Neuron (in vitro differentiated cells): ENCODE results near the gene MAP3K5.
"Not testable (repeated sequence)": the region's sequence is repeated elsewhere in the genome, so short reads cannot be mapped to it uniquely, and the experiment has no call there.

Experiments
- H2AFZ ChIP-seq: one replicate; pipeline ENCODE4 v1.6.1; 2013; ENCODE audit warnings: low read depth, mild to moderate bottlenecking, inconsistent platforms, low read length, moderate library complexity
- H3K27me3 ChIP-seq: one replicate; pipeline ENCODE4 v1.6.1; 2013; ENCODE audit warnings: low read length; ENCODE audit not compliant: insufficient read depth
- H3K36me3 ChIP-seq: one replicate; pipeline ENCODE4 v1.6.1; 2013; ENCODE audit warnings: low read length; ENCODE audit not compliant: insufficient read depth
- H3K4me1 ChIP-seq: one replicate; pipeline ENCODE4 v1.6.1; 2013; ENCODE audit warnings: low read length; ENCODE audit not compliant: insufficient read depth
- H3K4me3 ChIP-seq: 2 replicates; pipeline ENCODE4 v1.5.1; 2013; ENCODE audit warnings: mild to moderate bottlenecking, low read length, moderate library complexity
- H3K9me3 ChIP-seq: one replicate; pipeline ENCODE4 v1.6.1; 2013; ENCODE audit warnings: low read length

MAP3K5 gene, protein sequence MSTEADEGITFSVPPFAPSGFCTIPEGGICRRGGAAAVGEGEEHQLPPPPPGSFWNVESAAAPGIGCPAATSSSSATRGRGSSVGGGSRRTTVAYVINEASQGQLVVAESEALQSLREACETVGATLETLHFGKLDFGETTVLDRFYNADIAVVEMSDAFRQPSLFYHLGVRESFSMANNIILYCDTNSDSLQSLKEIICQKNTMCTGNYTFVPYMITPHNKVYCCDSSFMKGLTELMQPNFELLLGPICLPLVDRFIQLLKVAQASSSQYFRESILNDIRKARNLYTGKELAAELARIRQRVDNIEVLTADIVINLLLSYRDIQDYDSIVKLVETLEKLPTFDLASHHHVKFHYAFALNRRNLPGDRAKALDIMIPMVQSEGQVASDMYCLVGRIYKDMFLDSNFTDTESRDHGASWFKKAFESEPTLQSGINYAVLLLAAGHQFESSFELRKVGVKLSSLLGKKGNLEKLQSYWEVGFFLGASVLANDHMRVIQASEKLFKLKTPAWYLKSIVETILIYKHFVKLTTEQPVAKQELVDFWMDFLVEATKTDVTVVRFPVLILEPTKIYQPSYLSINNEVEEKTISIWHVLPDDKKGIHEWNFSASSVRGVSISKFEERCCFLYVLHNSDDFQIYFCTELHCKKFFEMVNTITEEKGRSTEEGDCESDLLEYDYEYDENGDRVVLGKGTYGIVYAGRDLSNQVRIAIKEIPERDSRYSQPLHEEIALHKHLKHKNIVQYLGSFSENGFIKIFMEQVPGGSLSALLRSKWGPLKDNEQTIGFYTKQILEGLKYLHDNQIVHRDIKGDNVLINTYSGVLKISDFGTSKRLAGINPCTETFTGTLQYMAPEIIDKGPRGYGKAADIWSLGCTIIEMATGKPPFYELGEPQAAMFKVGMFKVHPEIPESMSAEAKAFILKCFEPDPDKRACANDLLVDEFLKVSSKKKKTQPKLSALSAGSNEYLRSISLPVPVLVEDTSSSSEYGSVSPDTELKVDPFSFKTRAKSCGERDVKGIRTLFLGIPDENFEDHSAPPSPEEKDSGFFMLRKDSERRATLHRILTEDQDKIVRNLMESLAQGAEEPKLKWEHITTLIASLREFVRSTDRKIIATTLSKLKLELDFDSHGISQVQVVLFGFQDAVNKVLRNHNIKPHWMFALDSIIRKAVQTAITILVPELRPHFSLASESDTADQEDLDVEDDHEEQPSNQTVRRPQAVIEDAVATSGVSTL (N-terminal part only)

DNA sequence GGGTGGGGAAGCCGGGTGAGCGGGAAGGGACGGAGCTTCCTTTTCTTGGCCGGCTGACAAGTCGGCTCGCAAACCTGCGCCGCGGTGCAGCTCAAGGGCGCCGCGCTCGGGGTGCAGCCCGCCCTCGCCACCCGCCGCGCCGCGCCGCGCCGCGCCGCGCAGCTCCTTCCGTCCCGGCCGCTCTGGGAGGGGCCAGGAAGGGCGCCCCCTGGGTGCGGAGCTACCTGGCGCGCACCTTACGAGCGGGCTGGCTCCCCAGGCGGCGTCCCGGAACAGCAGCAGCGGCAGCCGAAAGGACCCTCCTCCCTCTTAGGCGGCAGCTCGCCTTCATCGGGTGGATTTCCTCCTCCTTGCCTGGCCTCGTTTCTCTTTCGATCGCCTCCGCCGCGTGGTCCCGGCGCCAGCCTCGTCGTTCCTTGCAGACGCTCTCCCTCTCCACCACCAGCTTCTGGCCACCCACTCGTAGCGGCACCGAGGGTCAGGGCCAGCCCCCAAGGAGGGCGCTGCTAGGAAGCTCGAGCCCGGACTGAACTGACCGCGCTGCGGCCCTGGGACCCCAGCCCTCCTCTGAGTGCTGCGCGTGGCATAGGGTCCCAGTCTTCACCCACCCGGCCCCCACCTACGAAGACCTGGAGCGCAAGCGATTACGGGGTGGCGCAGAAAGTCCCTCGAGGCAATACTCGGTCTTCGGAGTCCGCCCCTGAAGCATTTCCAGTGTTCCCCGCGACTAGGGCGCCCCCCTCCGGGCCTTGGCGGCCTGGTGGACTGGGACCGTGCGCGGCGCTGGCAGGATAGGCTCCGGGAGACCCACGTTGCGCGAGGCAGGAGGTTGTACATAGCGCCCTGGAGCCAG is at the start of gene MAP3K5:
Gene MAP3K5, minus strand, starts transcription at position 68 of the 853 bp plus-strand sequence. CDS start 320 bp downstream, outside the sequence.
- peak within 1 kb of the TSS; percentile 81 for H2AFZ ChIP-seq
- H3K9me3 ChIP-seq = no peaks in the 10 kb centered on the region
- peaks cover 6% of the 10 kb centered on the region for H3K4me1 ChIP-seq
- H3K4me3 ChIP-seq = peak within 1 kb of the TSS; percentile 46
- no peaks in the 10 kb centered on the region for H3K36me3 ChIP-seq
- H3K27me3 ChIP-seq = peaks cover 64% of the 10 kb centered on the region

DNA sequence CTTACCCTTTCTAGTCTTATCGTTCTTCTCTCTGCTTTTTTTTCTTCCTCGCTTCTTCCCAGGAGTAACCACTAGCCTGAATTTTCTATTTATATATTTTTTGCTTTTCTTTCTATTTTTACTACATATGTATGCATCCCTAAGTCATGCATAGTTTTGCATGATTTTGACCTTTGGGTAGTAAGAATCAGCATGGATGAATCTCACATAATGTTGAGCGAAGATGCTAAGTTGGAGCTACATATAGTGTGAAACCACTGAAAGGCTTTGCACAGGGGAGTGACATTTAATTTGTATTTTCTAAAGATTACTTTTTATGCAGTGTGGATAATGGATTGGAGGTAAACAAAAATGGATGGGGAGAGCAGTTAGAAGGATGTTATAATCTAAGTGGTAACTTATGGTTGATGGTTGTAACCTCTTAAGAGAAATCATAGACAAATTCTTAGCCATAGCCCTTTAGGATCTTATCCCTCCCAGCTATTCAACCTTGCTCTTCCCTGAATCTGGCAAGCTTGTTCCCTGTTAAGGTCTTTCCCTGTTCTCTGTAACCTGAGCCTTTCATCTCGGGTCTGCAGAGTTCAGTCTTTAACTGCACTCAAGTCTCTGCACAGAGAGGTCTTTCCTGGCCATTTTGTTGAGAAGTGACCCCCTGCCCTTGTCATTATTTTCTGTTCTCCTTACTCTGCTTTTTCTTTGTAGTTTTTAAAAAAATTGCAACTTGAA is 48.2 kb upstream of the MAP3K5 start:
- H3K4me3 ChIP-seq = no peak overlapping the region
- H3K27me3 ChIP-seq = no peaks in the 10 kb centered on the region
- no peak overlapping the region for H2AFZ ChIP-seq
- peaks cover 9% of the 10 kb centered on the region for H3K4me1 ChIP-seq
- H3K36me3 ChIP-seq = no peaks in the 10 kb centered on the region
- no peaks in the 10 kb centered on the region for H3K9me3 ChIP-seq

DNA sequence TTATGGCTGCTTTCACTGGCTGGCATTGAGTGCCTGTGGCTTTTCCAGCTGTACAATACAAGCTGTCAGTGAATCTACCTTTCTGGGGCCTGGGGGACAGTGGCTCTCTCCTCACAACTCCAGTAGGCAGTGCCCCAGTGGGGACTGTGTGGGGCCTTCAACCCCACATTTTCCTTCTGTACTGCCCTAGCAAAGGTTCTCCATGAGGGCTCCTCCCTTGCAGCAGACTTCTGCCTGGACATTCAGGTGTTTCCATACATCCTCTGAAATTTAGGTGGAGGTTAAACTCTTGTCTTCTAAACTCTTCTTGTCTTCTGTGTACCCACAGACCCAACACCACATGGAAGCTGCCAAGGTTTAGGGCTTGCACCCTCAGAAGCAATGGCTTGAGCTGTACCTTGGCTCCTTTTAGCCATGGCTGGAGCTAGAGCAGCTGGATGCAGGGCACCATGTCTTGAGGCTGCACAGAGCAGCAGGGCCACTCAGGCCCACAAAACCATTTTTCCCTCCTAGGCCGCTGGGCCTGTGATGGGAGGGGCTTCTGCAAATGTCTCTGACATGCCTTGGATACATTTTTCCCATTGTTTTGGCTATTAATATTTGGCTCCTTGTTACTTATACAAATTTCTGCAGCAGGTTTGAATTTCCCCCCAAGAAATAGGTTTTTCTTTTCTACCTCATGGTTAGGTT is 39.7 kb upstream of the MAP3K5 start:
- Histone ChIP-seq H3K27me3 (no peaks in the 10 kb centered on the region), H3K9me3 (peaks cover 11% of the 10 kb centered on the region), H3K4me3 (no peak overlapping the region), H2AFZ (no peak overlapping the region), H3K36me3 (peaks cover 20% of the 10 kb centered on the region), H3K4me1 (no peaks in the 10 kb centered on the region)

DNA sequence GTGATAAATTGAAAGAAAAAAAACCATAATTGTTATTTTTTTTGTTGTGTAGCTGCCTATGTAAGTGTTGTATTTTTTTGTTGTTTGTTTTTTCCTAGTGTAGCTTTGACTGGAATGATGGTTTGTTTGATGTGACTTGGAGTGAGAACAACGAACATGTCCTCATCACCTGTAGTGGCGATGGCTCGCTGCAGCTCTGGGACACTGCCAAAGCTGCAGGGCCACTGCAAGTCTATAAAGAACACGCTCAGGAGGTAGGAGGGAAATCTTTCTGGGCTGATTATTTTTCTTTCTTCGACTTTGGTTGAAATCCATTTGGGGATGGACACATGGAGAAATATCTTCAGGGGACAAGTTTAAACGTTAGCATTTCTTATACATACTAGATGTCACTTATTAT is 33.9 kb upstream of the MAP3K5 start:
- Histone ChIP-seq H3K4me1 (no peaks in the 10 kb centered on the region), H3K9me3 (peaks cover 2% of the 10 kb centered on the region), H2AFZ (no peak overlapping the region), H3K27me3 (no peaks in the 10 kb centered on the region), H3K36me3 (peaks cover 21% of the 10 kb centered on the region), H3K4me3 (no peak overlapping the region)

DNA sequence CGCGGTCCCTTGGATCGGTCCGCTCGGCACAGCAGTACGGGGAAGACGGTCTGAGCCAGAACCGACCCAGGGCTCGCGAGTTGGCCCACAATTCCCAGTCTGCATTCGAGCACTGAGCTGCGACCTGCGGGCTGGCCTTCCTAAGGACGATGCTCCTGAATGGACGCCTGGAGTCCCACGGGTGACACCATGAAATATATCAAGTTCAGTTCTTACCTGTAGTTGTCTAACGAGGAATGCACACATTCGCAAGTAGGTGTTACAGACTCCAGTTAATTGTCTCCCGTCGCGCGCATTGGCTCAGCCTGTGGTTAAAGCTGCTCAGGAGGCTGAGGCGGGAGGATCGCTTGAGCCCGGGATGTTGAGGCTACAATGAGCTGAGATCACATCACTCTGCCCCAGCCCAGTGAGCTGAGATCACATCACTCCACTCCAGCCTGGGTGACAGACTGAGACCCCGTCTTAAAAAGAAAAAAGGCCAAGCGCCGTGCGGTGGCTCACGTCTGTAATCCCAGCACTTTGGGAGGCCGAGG is 30.9 kb upstream of the MAP3K5 start:
- H3K4me1 ChIP-seq = no peaks in the 10 kb centered on the region
- H3K36me3 ChIP-seq = peaks cover 19% of the 10 kb centered on the region
- no peaks in the 10 kb centered on the region for H3K9me3 ChIP-seq
- peak overlapping the region; percentile 71 for H3K4me3 ChIP-seq
- peak overlapping the region; percentile 97 for H2AFZ ChIP-seq
- peaks cover 6% of the 10 kb centered on the region for H3K27me3 ChIP-seq

DNA sequence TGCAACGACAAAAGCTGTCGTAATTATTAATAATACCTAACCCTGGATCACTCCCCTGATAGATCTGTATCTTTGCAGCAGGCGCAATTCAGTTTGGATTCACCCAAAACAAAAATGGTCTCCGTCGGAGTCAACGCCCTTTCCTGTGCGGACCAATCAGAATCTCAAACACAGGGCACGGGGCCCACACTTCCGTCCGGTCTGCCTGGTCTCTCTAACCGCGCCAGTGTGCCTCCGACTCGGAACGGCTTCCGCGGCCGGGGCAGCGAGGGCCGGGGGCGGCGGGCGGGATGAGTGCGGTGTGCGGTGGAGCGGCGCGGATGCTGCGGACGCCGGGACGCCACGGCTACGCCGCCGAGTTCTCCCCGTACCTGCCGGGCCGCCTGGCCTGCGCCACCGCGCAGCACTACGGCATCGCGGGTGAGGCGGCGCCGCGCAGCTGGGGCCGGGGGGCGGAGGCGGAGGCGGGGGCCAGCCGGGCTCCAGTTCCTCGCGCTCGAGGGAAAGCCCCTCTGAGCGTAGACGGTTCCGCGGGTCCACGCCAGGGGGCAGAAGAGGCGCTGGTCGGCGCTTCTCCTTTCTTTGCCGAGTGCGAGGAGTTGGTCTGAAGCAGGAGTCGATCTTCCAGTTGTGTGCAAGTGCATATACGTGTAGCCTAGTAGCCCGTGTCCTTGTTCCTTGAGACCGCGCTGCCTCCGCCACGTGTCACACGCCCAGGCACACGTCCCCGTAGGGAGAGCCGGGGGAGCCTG is 30.3 kb upstream of the MAP3K5 start, which contains the start of gene PEX7:
Gene PEX7, plus strand, starts transcription at position 217 of the 752 bp plus-strand sequence. Its CDS starts 74 bp downstream, at position 291.
- Histone ChIP-seq H3K27me3 (peaks cover 7% of the 10 kb centered on the region), H3K9me3 (no peaks in the 10 kb centered on the region), H3K36me3 (peaks cover 15% of the 10 kb centered on the region), H2AFZ (peak within 1 kb of the TSS; percentile 97), H3K4me1 (no peaks in the 10 kb centered on the region), H3K4me3 (peak within 1 kb of the TSS; percentile 71)

DNA sequence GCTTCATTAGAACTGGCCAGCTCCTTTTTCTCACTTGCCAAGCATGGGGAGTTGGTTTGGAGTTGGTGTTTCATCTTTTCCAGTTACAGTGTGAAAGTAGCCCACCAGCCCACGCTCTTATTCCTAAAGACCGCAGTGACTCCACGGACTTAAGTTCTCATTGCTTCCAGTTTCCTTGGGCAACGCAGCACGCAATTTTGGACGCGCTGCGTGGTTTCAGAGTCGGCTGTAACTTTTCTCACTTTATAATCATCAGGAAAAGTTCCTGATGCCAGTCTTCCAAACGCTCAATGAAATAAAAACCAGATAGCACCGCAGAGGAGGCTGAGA is 29.7 kb upstream of the MAP3K5 start:
- no peaks in the 10 kb centered on the region for H3K4me1 ChIP-seq
- no peaks in the 10 kb centered on the region for H3K9me3 ChIP-seq
- H3K36me3 ChIP-seq = peaks cover 11% of the 10 kb centered on the region
- peak overlapping the region; percentile 71 for H3K4me3 ChIP-seq
- peak overlapping the region; percentile 97 for H2AFZ ChIP-seq
- H3K27me3 ChIP-seq = peaks cover 7% of the 10 kb centered on the region

DNA sequence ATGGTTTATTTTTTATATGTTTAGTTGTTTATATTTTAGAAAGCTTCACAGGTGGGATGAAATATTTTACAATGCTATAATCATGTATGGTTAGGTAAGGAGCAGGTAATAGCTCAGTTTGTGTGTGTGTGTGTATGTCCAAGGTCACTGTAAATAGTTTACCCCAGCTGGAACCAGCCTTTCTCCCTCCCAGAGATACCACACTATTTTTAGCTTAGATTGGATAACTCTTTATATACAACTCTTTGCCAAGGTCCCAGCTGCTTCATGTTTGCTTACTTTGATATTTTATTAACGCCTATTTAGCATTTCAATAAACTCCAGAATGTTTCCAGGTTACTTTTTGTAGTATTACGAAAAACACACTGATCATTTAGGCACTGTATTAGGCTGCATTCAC is 28.3 kb upstream of the MAP3K5 start:
- H3K4me3 ChIP-seq = no peak overlapping the region
- H3K4me1 ChIP-seq = no peaks in the 10 kb centered on the region
- peaks cover 7% of the 10 kb centered on the region for H3K27me3 ChIP-seq
- no peaks in the 10 kb centered on the region for H3K9me3 ChIP-seq
- no peaks in the 10 kb centered on the region for H3K36me3 ChIP-seq
- no peak overlapping the region for H2AFZ ChIP-seq

DNA sequence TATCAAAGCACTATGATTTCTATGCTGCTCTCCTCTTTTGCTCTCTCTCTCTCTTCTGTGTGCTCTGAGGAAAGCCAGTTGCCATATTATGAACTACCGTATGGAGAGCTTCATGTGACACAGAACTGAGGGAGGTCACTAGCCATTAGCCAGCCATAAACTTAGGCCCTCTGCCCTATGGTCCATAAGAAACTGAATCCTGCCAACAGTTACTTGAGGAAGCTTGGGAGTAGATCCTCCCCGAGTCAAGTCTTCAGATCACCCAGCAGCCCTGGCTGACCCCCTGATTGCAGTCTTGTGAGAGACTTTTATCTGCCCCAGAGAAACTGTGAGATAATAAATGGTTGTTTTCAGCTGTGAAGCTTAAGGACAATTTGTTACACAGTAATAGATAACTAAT is 24.4 kb upstream of the MAP3K5 start:
- Histone ChIP-seq H3K4me1 (no peaks in the 10 kb centered on the region), H3K4me3 (no peak overlapping the region), H3K9me3 (no peaks in the 10 kb centered on the region), H3K27me3 (peaks cover 7% of the 10 kb centered on the region), H2AFZ (no peak overlapping the region), H3K36me3 (no peaks in the 10 kb centered on the region)

DNA sequence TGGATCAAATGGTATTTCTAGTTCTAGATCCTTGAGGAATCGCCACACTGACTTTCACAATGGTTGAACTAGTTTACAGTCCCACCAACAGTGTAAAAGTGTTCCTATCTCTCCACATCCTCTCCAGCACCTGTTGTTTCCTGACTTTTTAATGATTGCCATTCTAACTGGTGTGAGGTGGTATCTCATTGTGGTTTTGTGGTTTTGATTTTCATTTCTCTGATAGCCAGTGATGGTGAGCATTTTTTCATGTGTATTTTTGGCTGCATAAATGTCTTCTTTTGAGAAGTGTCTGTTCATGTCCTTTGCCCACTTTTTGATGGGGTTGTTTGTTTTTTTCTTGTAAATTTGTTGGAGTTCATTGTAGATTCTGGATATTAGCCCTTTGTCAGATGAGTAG is 23.3 kb upstream of the MAP3K5 start:
- not testable (repeated sequence) for H3K36me3 ChIP-seq, H3K9me3 ChIP-seq, H3K27me3 ChIP-seq, H3K4me3 ChIP-seq, H2AFZ ChIP-seq, H3K4me1 ChIP-seq

DNA sequence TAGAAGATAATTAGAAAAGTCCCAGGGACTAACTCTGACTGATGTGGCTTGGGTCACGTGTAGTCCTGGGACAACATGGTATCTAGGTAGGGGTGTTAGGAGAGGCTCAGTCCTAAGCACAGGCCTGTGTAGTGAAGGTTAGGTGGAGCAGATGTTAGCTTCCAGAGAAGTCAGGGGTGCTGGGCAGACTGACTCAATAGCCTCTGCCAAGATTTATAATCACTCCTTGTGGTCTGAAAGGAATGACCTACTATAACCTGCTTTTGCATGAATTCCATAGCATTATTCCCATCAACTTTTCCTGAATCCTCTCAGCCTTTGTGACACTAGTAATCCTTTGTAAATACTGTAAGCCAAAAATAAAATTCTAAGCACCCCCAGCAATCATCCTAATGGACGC is 19.9 kb upstream of the MAP3K5 start:
- Histone ChIP-seq H3K36me3 (no peaks in the 10 kb centered on the region), H2AFZ (no peak overlapping the region), H3K4me3 (no peak overlapping the region), H3K27me3 (no peaks in the 10 kb centered on the region), H3K9me3 (no peaks in the 10 kb centered on the region), H3K4me1 (no peaks in the 10 kb centered on the region)
